GM12878 (cell line): ENCODE data around the gene NEDD8. TPM values are rescaled to one million over a fixed set of nuclear protein-coding genes. Genes with fewer than 3 reads are reported as not detected.

ENCODE experiments used
- BRCA1 ChIP-seq: IDR thresholded peaks from 2 replicates; pipeline ENCODE4 v1.6.1; 2011; ENCODE audit warnings: low read depth, low read length, improper control_type of control experiment
- CHD2 ChIP-seq: IDR thresholded peaks from 2 replicates; pipeline ENCODE4 v1.6.1; 2011; ENCODE audit warnings: low read depth, low read length, improper control_type of control experiment, borderline replicate concordance
- CHD4 ChIP-seq: fragments of 200-600 bp; sonication (generic); IDR thresholded peaks from 2 replicates; pipeline ENCODE4 v1.6.1; 2016; ENCODE audit warnings: mild to moderate bottlenecking
- HDAC2 ChIP-seq: fragments of 200-600 bp; sonication (generic); IDR thresholded peaks from 2 replicates; pipeline ENCODE4 v1.6.1; 2017
- NBN ChIP-seq: fragments of 450-650 bp; IDR thresholded peaks from 2 replicates; pipeline ENCODE4 v1.6.1; 2016
- PAX8 ChIP-seq: fragments of 450-650 bp; IDR thresholded peaks from 2 replicates; pipeline ENCODE4 v1.6.1; 2017; ENCODE audit warnings: mild to moderate bottlenecking, moderate library complexity
- PML ChIP-seq: IDR thresholded peaks from 2 replicates; pipeline ENCODE4 v1.6.1; 2012; ENCODE audit warnings: low read length, inconsistent platforms
- SREBF1 ChIP-seq: IDR thresholded peaks from 2 replicates; pipeline ENCODE4 v1.6.1; 2012; ENCODE audit warnings: mild to moderate bottlenecking, low read length
- STAT1 ChIP-seq: fragments of 450-650 bp; conservative IDR thresholded peaks from 2 replicates; pipeline ENCODE4 v1.6.1; 2014; ENCODE audit warnings: antibody characterized with exemption, mild to moderate bottlenecking
- ZBTB4 ChIP-seq: fragments of 450-650 bp; formaldehyde crosslinking; IDR thresholded peaks from 2 replicates; pipeline ENCODE4 v1.4.0; 2022; ENCODE audit warnings: mild to moderate bottlenecking, moderate library complexity
- ZNF592 ChIP-seq: fragments of 450-650 bp; IDR thresholded peaks from 2 replicates; pipeline ENCODE4 v1.6.1; 2017; ENCODE audit warnings: mild to moderate bottlenecking, moderate library complexity
- ZSCAN29 ChIP-seq: fragments of 450-650 bp; IDR thresholded peaks from 2 replicates; pipeline ENCODE4 v1.6.1; 2017; ENCODE audit warnings: mild to moderate bottlenecking, moderate library complexity
- polyA plus RNA-seq, 11 experiments: library from polyadenylated mRNA; depleted of rRNA in 4 of 11; unstranded in 6 of 11; stranded (reverse) in 5 of 11; fragments of >200 nt; fragmentation: Nextera tagmentation in 4 of 11; fragmentation: Illumina TruSeq in 1 of 11; extraction: Ambion mirVana in 4 of 11; extraction: Trizol in 1 of 11; gene quantifications; 1 replicate in 1 of 11; 2 replicates in 10 of 11; pipeline versions ENCODE4 v1.2.1 to v1.2.3, GENCODE V29; 2011 to 2016; ENCODE audit warnings: inconsistent platforms in 2 of 11, missing spikeins in 2 of 11, low read depth in 1 of 11
- total RNA-seq, 4 experiments: library from RNA; depleted of rRNA in 3 of 4; stranded (reverse); fragments of >200 nt in 3 of 4; fragmentation: Illumina TruSeq in 1 of 4; extraction: Trizol in 1 of 4; gene quantifications; 2 replicates each; pipeline versions ENCODE4 v1.2.1 to v1.2.3, GENCODE V29; 2013 to 2021
- TF ChIP-seq, protein P1 (sequence below): fragments of 450-650 bp; IDR thresholded peaks from 2 replicates; pipeline ENCODE4 v1.6.1; 2016; ENCODE audit warnings: mild to moderate bottlenecking, moderate library complexity, borderline replicate concordance
- TF ChIP-seq, protein P2 (sequence below): IDR thresholded peaks from 2 replicates; pipeline ENCODE4 v1.6.1; 2012; ENCODE audit warnings: mild to moderate bottlenecking, low read depth, low read length

NEDD8 gene
- total and polyA plus RNA-seq, 10 of the 15 experiments (the other 5 are each of a cell fraction or from before 2014, with no cell fraction given) = 164 to 991 (median 300) TPM

DNA sequence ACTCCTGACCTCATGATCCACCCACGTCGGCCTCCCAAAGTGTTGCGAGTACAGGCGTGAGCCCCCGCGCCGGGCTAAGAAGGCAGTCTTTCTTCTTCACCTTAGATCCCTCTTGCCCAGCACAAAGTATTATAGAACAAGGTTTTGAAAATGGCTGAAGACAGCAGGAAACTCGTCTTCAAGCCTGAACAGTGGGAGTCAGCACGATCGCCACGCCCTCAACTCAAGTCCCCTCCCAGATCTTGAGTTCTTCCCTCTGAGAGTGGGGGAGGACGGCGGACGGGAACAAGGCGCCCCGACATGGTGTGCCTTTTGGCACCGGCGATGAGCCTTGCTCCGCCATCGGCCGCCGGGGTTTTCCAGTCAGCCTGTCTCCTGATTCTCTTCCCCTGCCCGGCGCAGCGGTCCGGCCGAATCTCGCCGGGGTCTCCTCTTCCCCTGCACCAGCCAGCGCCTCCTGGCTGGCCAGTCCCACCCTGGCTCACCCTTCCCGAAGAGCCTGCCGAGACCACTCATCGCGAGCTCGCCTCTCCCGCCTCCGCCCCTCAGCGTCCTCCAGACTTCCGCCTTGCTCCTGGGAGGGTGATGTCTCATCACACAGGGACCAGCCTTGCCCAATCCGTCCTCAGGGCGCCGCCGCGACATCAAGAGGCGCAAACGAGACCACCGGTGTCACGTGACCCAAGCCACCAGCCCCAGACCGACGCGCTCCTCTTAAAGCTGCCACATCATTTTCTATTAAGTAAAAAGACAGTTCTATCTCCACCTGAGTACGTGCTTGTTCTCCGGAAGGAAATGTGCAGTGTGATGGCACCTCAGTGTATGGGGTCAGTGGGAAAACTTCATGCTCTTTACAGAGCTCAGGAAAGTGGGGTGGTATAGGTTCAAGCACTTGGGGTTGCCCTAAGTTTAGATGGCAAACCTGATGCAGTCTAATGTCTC lies 19.0 kb downstream of the NEDD8 start, which contains the start of gene CHMP4A (continued):
- TF ChIP-seq ZNF592 (no peak), ZBTB4 (peak; percentile 90; the same call in 1 of the 2 replicates), BRCA1 (peak; percentile 55), PAX8 (peak; percentile 81; the same call in 1 of the 2 replicates), CHD2 (peak; percentile 94), ZSCAN29 (no peak), SREBF1 (no peak), PML (peak; percentile 97), HDAC2 (no peak), CHD4 (no peak), NBN (peak; percentile 96), STAT1 (0 out of 2 replicates have a peak, but pooled peaks have one; percentile 23)
- TF ChIP-seq, protein P1, sequence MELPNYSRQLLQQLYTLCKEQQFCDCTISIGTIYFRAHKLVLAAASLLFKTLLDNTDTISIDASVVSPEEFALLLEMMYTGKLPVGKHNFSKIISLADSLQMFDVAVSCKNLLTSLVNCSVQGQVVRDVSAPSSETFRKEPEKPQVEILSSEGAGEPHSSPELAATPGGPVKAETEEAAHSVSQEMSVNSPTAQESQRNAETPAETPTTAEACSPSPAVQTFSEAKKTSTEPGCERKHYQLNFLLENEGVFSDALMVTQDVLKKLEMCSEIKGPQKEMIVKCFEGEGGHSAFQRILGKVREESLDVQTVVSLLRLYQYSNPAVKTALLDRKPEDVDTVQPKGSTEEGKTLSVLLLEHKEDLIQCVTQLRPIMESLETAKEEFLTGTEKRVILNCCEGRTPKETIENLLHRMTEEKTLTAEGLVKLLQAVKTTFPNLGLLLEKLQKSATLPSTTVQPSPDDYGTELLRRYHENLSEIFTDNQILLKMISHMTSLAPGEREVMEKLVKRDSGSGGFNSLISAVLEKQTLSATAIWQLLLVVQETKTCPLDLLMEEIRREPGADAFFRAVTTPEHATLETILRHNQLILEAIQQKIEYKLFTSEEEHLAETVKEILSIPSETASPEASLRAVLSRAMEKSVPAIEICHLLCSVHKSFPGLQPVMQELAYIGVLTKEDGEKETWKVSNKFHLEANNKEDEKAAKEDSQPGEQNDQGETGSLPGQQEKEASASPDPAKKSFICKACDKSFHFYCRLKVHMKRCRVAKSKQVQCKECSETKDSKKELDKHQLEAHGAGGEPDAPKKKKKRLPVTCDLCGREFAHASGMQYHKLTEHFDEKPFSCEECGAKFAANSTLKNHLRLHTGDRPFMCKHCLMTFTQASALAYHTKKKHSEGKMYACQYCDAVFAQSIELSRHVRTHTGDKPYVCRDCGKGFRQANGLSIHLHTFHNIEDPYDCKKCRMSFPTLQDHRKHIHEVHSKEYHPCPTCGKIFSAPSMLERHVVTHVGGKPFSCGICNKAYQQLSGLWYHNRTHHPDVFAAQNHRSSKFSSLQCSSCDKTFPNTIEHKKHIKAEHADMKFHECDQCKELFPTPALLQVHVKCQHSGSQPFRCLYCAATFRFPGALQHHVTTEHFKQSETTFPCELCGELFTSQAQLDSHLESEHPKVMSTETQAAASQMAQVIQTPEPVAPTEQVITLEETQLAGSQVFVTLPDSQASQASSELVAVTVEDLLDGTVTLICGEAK = peak; percentile 50; the same call in 1 of the 2 replicates
- TF ChIP-seq, protein P2, sequence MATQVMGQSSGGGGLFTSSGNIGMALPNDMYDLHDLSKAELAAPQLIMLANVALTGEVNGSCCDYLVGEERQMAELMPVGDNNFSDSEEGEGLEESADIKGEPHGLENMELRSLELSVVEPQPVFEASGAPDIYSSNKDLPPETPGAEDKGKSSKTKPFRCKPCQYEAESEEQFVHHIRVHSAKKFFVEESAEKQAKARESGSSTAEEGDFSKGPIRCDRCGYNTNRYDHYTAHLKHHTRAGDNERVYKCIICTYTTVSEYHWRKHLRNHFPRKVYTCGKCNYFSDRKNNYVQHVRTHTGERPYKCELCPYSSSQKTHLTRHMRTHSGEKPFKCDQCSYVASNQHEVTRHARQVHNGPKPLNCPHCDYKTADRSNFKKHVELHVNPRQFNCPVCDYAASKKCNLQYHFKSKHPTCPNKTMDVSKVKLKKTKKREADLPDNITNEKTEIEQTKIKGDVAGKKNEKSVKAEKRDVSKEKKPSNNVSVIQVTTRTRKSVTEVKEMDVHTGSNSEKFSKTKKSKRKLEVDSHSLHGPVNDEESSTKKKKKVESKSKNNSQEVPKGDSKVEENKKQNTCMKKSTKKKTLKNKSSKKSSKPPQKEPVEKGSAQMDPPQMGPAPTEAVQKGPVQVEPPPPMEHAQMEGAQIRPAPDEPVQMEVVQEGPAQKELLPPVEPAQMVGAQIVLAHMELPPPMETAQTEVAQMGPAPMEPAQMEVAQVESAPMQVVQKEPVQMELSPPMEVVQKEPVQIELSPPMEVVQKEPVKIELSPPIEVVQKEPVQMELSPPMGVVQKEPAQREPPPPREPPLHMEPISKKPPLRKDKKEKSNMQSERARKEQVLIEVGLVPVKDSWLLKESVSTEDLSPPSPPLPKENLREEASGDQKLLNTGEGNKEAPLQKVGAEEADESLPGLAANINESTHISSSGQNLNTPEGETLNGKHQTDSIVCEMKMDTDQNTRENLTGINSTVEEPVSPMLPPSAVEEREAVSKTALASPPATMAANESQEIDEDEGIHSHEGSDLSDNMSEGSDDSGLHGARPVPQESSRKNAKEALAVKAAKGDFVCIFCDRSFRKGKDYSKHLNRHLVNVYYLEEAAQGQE = no peak
